Measurements from ENCODE around the gene DNAH10.

DNA sequence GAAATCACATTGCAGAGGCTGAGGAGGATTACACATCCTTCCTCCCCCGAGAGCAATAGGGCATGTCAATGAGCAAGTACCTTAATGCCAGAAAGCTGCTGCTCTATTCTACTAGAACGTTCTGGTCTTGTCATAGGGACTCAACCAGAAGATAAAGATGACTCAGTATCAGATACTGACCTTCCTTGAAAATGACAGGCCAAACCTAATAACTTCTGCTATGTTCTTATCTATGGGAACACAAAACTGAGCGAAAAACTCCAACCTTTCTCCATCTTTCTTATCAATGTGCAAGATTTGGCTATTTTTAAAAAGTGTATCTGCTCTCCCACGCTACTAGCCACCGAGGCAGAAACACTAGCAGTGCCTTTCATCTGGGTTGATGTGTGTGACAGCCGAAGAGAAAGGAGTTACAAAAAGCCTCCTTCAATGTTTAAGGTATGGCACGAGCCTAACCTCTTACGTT, 205.1 kb downstream of the DNAH10 start:
- TF ChIP-seq POLR2AphosphoS5 (IDR thresholded peaks at IDR 0.05; ENCODE audit: low read length): no peak
- no peak for TF ChIP-seq SMAD1 (IDR thresholded peaks at IDR 0.05; ENCODE audit: low read depth, partially characterized antibody)
- no peak for TF ChIP-seq RAD21 (IDR thresholded peaks at IDR 0.05; ENCODE audit: insufficient read depth, low read depth, low read length)
- no peak for TF ChIP-seq CHD4 (IDR thresholded peaks at IDR 0.05)
- no peak for TF ChIP-seq EP300 (IDR thresholded peaks at IDR 0.05; ENCODE audit: borderline replicate concordance in 1 of 2, control insufficient read depth in 1 of 2, low read depth in 2 of 2, low read length in 2 of 2)
- no peak for TF ChIP-seq TCF7 (IDR thresholded peaks at IDR 0.05; ENCODE audit: borderline replicate concordance)
- TF ChIP-seq, protein P1, sequence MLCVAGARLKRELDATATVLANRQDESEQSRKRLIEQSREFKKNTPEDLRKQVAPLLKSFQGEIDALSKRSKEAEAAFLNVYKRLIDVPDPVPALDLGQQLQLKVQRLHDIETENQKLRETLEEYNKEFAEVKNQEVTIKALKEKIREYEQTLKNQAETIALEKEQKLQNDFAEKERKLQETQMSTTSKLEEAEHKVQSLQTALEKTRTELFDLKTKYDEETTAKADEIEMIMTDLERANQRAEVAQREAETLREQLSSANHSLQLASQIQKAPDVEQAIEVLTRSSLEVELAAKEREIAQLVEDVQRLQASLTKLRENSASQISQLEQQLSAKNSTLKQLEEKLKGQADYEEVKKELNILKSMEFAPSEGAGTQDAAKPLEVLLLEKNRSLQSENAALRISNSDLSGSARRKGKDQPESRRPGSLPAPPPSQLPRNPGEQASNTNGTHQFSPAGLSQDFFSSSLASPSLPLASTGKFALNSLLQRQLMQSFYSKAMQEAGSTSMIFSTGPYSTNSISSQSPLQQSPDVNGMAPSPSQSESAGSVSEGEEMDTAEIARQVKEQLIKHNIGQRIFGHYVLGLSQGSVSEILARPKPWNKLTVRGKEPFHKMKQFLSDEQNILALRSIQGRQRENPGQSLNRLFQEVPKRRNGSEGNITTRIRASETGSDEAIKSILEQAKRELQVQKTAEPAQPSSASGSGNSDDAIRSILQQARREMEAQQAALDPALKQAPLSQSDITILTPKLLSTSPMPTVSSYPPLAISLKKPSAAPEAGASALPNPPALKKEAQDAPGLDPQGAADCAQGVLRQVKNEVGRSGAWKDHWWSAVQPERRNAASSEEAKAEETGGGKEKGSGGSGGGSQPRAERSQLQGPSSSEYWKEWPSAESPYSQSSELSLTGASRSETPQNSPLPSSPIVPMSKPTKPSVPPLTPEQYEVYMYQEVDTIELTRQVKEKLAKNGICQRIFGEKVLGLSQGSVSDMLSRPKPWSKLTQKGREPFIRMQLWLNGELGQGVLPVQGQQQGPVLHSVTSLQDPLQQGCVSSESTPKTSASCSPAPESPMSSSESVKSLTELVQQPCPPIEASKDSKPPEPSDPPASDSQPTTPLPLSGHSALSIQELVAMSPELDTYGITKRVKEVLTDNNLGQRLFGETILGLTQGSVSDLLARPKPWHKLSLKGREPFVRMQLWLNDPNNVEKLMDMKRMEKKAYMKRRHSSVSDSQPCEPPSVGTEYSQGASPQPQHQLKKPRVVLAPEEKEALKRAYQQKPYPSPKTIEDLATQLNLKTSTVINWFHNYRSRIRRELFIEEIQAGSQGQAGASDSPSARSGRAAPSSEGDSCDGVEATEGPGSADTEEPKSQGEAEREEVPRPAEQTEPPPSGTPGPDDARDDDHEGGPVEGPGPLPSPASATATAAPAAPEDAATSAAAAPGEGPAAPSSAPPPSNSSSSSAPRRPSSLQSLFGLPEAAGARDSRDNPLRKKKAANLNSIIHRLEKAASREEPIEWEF (IDR thresholded peaks at IDR 0.05; ENCODE audit: insufficient replicate concordance, low read depth, low read length): no peak
- no peak for TF ChIP-seq CTCF (IDR thresholded peaks at IDR 0.05 in 2 of 3, conservative IDR thresholded peaks at IDR 0.05 in 1 of 3; ENCODE audit: control insufficient read depth in 2 of 3, extremely low read depth in 1 of 3, insufficient read depth in 1 of 3, low read depth in 3 of 3, low read length in 3 of 3)
